Sigmoid colon (tissue), 4 donors: Measurements from ENCODE around the gene FBXL22.

Source experiments
- CTCF ChIP-seq, 4 experiments: fragments of 450-650 bp in 3 of 4; fragments of 200-600 bp in 1 of 4; IDR thresholded peaks; one replicate each; pipeline ENCODE4 v1.5.1; 2016 to 2019; ENCODE audit warnings: antibody characterized with exemption in 4 of 4, mild to moderate bottlenecking in 3 of 4, moderate library complexity in 2 of 4
- EP300 ChIP-seq, 4 donors: sonication (generic); formaldehyde crosslinking; IDR thresholded peaks; one replicate each; pipeline ENCODE4 v1.6.1; 2017; ENCODE audit warnings: antibody characterized with exemption in 4 of 4
- POLR2AphosphoS5 ChIP-seq, 4 donors: sonication (generic); formaldehyde crosslinking; IDR thresholded peaks; one replicate each; pipeline ENCODE4 v1.6.1; 2017; ENCODE audit warnings: antibody characterized with exemption in 4 of 4

GRCh38 chr15:63633312-63633711 lies 36.1 kb downstream of the FBXL22 start:
- no peak for TF ChIP-seq CTCF (IDR thresholded peaks at IDR 0.05)
- no peak for TF ChIP-seq EP300 (IDR thresholded peaks at IDR 0.05)
- TF ChIP-seq POLR2AphosphoS5 (IDR thresholded peaks at IDR 0.05): no peak
